ENCODE measurements around the gene SIK2.

Gene SIK2

GRCh38 chr11:111675891-111676290, 73.6 kb downstream of the SIK2 start:
- no peak overlapping the region for H4K8ac ChIP-seq (ENCODE audit: low read length)
- H3K4ac ChIP-seq (ENCODE audit: low read depth in 1 of 2, low read length in 2 of 2): no peak overlapping the region
- no peak overlapping the region for H2AFZ ChIP-seq (ENCODE audit: low read depth, low read length)
- no peak overlapping the region for H2BK120ac ChIP-seq (ENCODE audit: low read depth, low read length)
- H3K9ac ChIP-seq (ENCODE audit: low read length): no peak overlapping the region
- 100% methylated on average over 1 of the region's 2 CpGs for WGBS
- no peaks in the 10 kb centered on the region for H3K27me3 ChIP-seq (ENCODE audit: control insufficient read depth in 1 of 2, insufficient read depth in 1 of 2, low read length in 2 of 2)
- H3K23ac ChIP-seq (ENCODE audit: low read length in 2 of 2): no peak overlapping the region
- H4K91ac ChIP-seq (ENCODE audit: low read length): no peak overlapping the region
- H3K14ac ChIP-seq (ENCODE audit: low read length in 2 of 2): no peak overlapping the region
- H3K9me3 ChIP-seq (ENCODE audit: control insufficient read depth, low read length): no peaks in the 10 kb centered on the region
- no peak overlapping the region for H2BK5ac ChIP-seq (ENCODE audit: low read depth, low read length, poor library complexity, severe bottlenecking)
- no peak overlapping the region for H2AK5ac ChIP-seq (ENCODE audit: low read length, severe bottlenecking)
- no peak overlapping the region for H2BK12ac ChIP-seq (ENCODE audit: low read length in 2 of 2)
- H3K18ac ChIP-seq (ENCODE audit: low read depth in 1 of 2, low read length in 2 of 2): no peak overlapping the region
- H3K4me1 ChIP-seq (ENCODE audit: control insufficient read depth, insufficient read depth, low read depth, low read length): no peaks in the 10 kb centered on the region
- no peak overlapping the region for H3K4me2 ChIP-seq (ENCODE audit: low read length, poor library complexity, severe bottlenecking)
- H3K79me1 ChIP-seq (replicated peaks; ENCODE audit: low read length, poor library complexity, severe bottlenecking): peaks cover 19% of the 10 kb centered on the region
- H3K4me3 ChIP-seq (ENCODE audit: insufficient read depth in 1 of 2, low read depth in 1 of 2, low read length in 2 of 2): no peak overlapping the region
- H2BK15ac ChIP-seq (ENCODE audit: low read depth, poor library complexity, severe bottlenecking): no peak overlapping the region
- DNase-seq: no peak
- peaks cover 13 to 35% of the 10 kb centered on the region in 2 experiments for H3K36me3 ChIP-seq (ENCODE audit: control insufficient read depth in 1 of 2, insufficient read depth in 2 of 2, low read depth in 1 of 2, low read length in 2 of 2)
- H3K27ac ChIP-seq (ENCODE audit: low read length, poor library complexity, severe bottlenecking): no peak overlapping the region

DNA sequence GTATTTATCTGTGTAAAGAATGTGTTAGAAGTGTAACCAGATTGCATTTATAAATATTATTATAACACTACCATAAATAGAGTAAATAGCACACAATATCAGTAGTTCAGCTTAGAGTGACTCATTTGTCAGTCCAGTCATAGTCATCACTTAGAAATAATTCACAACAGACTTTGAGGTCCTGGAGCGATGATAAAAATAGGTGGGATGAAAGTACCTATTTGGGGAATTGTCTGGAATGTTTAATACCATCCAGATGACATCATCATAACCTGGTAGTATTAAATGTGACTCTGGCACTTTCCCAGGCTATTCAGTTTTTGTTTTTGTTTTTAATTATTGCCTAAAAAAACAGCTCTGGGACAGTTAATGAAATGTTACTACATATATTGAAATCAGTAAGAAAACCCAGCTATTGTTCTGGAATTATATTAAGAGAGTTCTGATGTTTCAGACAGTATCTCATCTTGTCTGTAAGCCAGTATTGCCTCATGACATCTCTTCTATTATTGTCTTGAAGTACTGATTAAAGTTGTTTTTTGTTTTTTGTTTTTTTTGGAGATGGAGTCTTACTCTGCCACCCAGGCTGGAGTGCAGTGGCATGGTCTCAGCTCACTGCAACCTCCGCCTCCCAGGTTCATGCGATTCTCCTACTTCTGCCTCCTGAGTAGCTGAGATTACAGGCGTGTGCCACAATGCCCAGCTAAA, 74.8 kb downstream of the SIK2 start:
- no peak overlapping the region for H3K4me3 ChIP-seq (ENCODE audit: insufficient read depth in 1 of 2, low read depth in 1 of 2, low read length in 2 of 2)
- H3K4me2 ChIP-seq (ENCODE audit: low read length, poor library complexity, severe bottlenecking): no peak overlapping the region
- DNase-seq: peak; percentile 17
- peaks cover 13% of the 10 kb centered on the region for H3K79me1 ChIP-seq (replicated peaks; ENCODE audit: low read length, poor library complexity, severe bottlenecking)
- peak overlapping the region; percentile 60 for H3K9ac ChIP-seq (ENCODE audit: low read length)
- H3K4me1 ChIP-seq (ENCODE audit: control insufficient read depth, insufficient read depth, low read depth, low read length): no peaks in the 10 kb centered on the region
- no peak overlapping the region for H4K91ac ChIP-seq (ENCODE audit: low read length)
- H3K14ac ChIP-seq (ENCODE audit: low read length in 2 of 2): no peak overlapping the region
- no peak overlapping the region for H4K8ac ChIP-seq (ENCODE audit: low read length)
- WGBS: 96% methylated on average over 2 of the region's 4 CpGs
- no peak overlapping the region for H2BK120ac ChIP-seq (ENCODE audit: low read depth, low read length)
- H2BK15ac ChIP-seq (ENCODE audit: low read depth, poor library complexity, severe bottlenecking): no peak overlapping the region
- H2BK5ac ChIP-seq (ENCODE audit: low read depth, low read length, poor library complexity, severe bottlenecking): no peak overlapping the region
- H3K27me3 ChIP-seq (ENCODE audit: control insufficient read depth in 1 of 2, insufficient read depth in 1 of 2, low read length in 2 of 2): no peaks in the 10 kb centered on the region
- H2AK5ac ChIP-seq (ENCODE audit: low read length, severe bottlenecking): no peak overlapping the region
- H2BK12ac ChIP-seq (ENCODE audit: low read length in 2 of 2): no peak overlapping the region
- H3K36me3 ChIP-seq (ENCODE audit: control insufficient read depth in 1 of 2, insufficient read depth in 2 of 2, low read depth in 1 of 2, low read length in 2 of 2): peaks cover 2 to 23% of the 10 kb centered on the region in 2 experiments
- H3K23ac ChIP-seq (ENCODE audit: low read length in 2 of 2): no peak overlapping the region
- H2AFZ ChIP-seq (ENCODE audit: low read depth, low read length): no peak overlapping the region
- H3K27ac ChIP-seq (ENCODE audit: low read length, poor library complexity, severe bottlenecking): no peak overlapping the region
- H3K18ac ChIP-seq (ENCODE audit: low read depth in 1 of 2, low read length in 2 of 2): no peak overlapping the region
- no peak overlapping the region for H3K4ac ChIP-seq (ENCODE audit: low read depth in 1 of 2, low read length in 2 of 2)
- no peaks in the 10 kb centered on the region for H3K9me3 ChIP-seq (ENCODE audit: control insufficient read depth, low read length)

- no peak overlapping the region for H2BK15ac ChIP-seq (ENCODE audit: low read depth, poor library complexity, severe bottlenecking)
- peaks cover 0 to 14% of the 10 kb centered on the region in 2 experiments for H3K36me3 ChIP-seq (ENCODE audit: control insufficient read depth in 1 of 2, insufficient read depth in 2 of 2, low read depth in 1 of 2, low read length in 2 of 2)
- no peak overlapping the region for H4K91ac ChIP-seq (ENCODE audit: low read length)
- no peak overlapping the region for H3K14ac ChIP-seq (ENCODE audit: low read length in 2 of 2)
- H2BK5ac ChIP-seq (ENCODE audit: low read depth, low read length, poor library complexity, severe bottlenecking): no peak overlapping the region
- H3K9ac ChIP-seq (ENCODE audit: low read length): no peak overlapping the region
- H3K79me1 ChIP-seq (replicated peaks; ENCODE audit: low read length, poor library complexity, severe bottlenecking): peaks cover 7% of the 10 kb centered on the region
- WGBS: no CpG with 5 or more reads among the region's 3 CpGs
- no peaks in the 10 kb centered on the region for H3K9me3 ChIP-seq (ENCODE audit: control insufficient read depth, low read length)
- no peak overlapping the region for H3K4ac ChIP-seq (ENCODE audit: low read depth in 1 of 2, low read length in 2 of 2)
- H3K4me2 ChIP-seq (ENCODE audit: low read length, poor library complexity, severe bottlenecking): no peak overlapping the region
- no peak overlapping the region for H3K27ac ChIP-seq (ENCODE audit: low read length, poor library complexity, severe bottlenecking)
- no peaks in the 10 kb centered on the region for H3K27me3 ChIP-seq (ENCODE audit: control insufficient read depth in 1 of 2, insufficient read depth in 1 of 2, low read length in 2 of 2)
- H3K4me1 ChIP-seq (ENCODE audit: control insufficient read depth, insufficient read depth, low read depth, low read length): no peaks in the 10 kb centered on the region
- no peak overlapping the region for H4K8ac ChIP-seq (ENCODE audit: low read length)
- H2BK120ac ChIP-seq (ENCODE audit: low read depth, low read length): no peak overlapping the region
- H2AFZ ChIP-seq (ENCODE audit: low read depth, low read length): no peak overlapping the region
- DNase-seq: no peak
- H2BK12ac ChIP-seq (ENCODE audit: low read length in 2 of 2): no peak overlapping the region
- H3K4me3 ChIP-seq (ENCODE audit: insufficient read depth in 1 of 2, low read depth in 1 of 2, low read length in 2 of 2): no peak overlapping the region
- no peak overlapping the region for H3K18ac ChIP-seq (ENCODE audit: low read depth in 1 of 2, low read length in 2 of 2)
- H2AK5ac ChIP-seq (ENCODE audit: low read length, severe bottlenecking): no peak overlapping the region
- no peak overlapping the region for H3K23ac ChIP-seq (ENCODE audit: low read length in 2 of 2)
Measured at GRCh38 chr11:111680486-111681175, 78.4 kb downstream of the SIK2 start.

- Histone ChIP-seq H3K14ac (ENCODE audit: low read length in 2 of 2) (no peak overlapping the region), H3K36me3 (ENCODE audit: control insufficient read depth in 1 of 2, insufficient read depth in 2 of 2, low read depth in 1 of 2, low read length in 2 of 2) (peaks cover 0 to 21% of the 10 kb centered on the region in 2 experiments), H2BK12ac (ENCODE audit: low read length in 2 of 2) (no peak overlapping the region), H3K9ac (ENCODE audit: low read length) (no peak overlapping the region), H3K4me3 (ENCODE audit: insufficient read depth in 1 of 2, low read depth in 1 of 2, low read length in 2 of 2) (no peak overlapping the region), H2BK5ac (ENCODE audit: low read depth, low read length, poor library complexity, severe bottlenecking) (no peak overlapping the region), H3K23ac (ENCODE audit: low read length in 2 of 2) (no peak overlapping the region), H3K79me1 (replicated peaks; ENCODE audit: low read length, poor library complexity, severe bottlenecking) (peaks cover 8% of the 10 kb centered on the region), H4K91ac (ENCODE audit: low read length) (no peak overlapping the region), H3K4ac (ENCODE audit: low read depth in 1 of 2, low read length in 2 of 2) (no peak overlapping the region), H3K27ac (ENCODE audit: low read length, poor library complexity, severe bottlenecking) (no peak overlapping the region), H4K8ac (ENCODE audit: low read length) (no peak overlapping the region), H3K4me2 (ENCODE audit: low read length, poor library complexity, severe bottlenecking) (no peak overlapping the region), H2BK15ac (ENCODE audit: low read depth, poor library complexity, severe bottlenecking) (no peak overlapping the region), H3K9me3 (ENCODE audit: control insufficient read depth, low read length) (no peaks in the 10 kb centered on the region), H3K4me1 (ENCODE audit: control insufficient read depth, insufficient read depth, low read depth, low read length) (peaks cover 1% of the 10 kb centered on the region), H2AFZ (ENCODE audit: low read depth, low read length) (no peak overlapping the region), H3K27me3 (ENCODE audit: control insufficient read depth in 1 of 2, insufficient read depth in 1 of 2, low read length in 2 of 2) (no peaks in the 10 kb centered on the region), H3K18ac (ENCODE audit: low read depth in 1 of 2, low read length in 2 of 2) (no peak overlapping the region), H2BK120ac (ENCODE audit: low read depth, low read length) (no peak overlapping the region), H2AK5ac (ENCODE audit: low read length, severe bottlenecking) (no peak overlapping the region)
- no peak for DNase-seq
- 100% methylated on average over 2 of the region's 3 CpGs for WGBS
Measured at GRCh38 chr11:111683806-111684205, 81.6 kb downstream of the SIK2 start.
